ENCODE data around the gene RNF31.

GRCh38 chr14:24122898-24123297 is 24.4 kb upstream of the RNF31 start:
- TF ChIP-seq CTCF (IDR thresholded peaks at IDR 0.05) (no peak), REST (IDR thresholded peaks at IDR 0.05; ENCODE audit: insufficient read depth in 1 of 2, low read depth in 2 of 2, low read length in 1 of 2) (no peak), TCF7L2 (IDR thresholded peaks at IDR 0.05; ENCODE audit: low read depth, low read length) (no peak), POLR2AphosphoS5 (IDR thresholded peaks at IDR 0.05; ENCODE audit: low read depth, low read length) (no peak), SIN3A (IDR thresholded peaks at IDR 0.05; ENCODE audit: borderline replicate concordance, insufficient read depth, low read depth, low read length) (no peak)
